ENCODE measurements around the gene FBXO3. TPM values are rescaled to one million over a fixed set of nuclear protein-coding genes. Genes with fewer than 3 reads are reported as not detected.

FBXO3 gene
- total RNA-seq, 1 experiment from 2014 or later: 18.9 TPM

- no peak overlapping the region for H2BK12ac ChIP-seq (ENCODE audit: insufficient read length, low read depth, low read length)
- H3K9me3 ChIP-seq (ENCODE audit: control insufficient read depth, low read depth, low read length): no peaks in the 10 kb centered on the region
- H3K4me1 Mint-ChIP-seq: peaks cover 39 to 42% of the 10 kb centered on the region in 2 experiments
- H3K27me3 Mint-ChIP-seq (ENCODE audit: low read depth): peaks cover 19% of the 10 kb centered on the region
- H3K4me1 ChIP-seq (ENCODE audit: insufficient read depth, low read length): peaks cover 1% of the 10 kb centered on the region; the same call in 1 of the 2 replicates
- DNase-seq: no peak
- no peak overlapping the region for H2BK15ac ChIP-seq (ENCODE audit: low read depth, low read length)
- H3K4me3 Mint-ChIP-seq: peak overlapping the region; percentile 78 to 81
- no peak overlapping the region for H3K23ac ChIP-seq (ENCODE audit: insufficient read length, low read depth, low read length)
- H3K27ac Mint-ChIP-seq: no peak overlapping the region
- no peak overlapping the region for H2AFZ ChIP-seq (ENCODE audit: low read length)
- H3K9ac ChIP-seq (ENCODE audit: extremely low read depth, insufficient read length, low read length): no peak overlapping the region
- H4K5ac ChIP-seq (ENCODE audit: insufficient read length, low read depth, low read length): no peak overlapping the region
- no peaks in the 10 kb centered on the region for H3K79me2 ChIP-seq (ENCODE audit: insufficient read depth, low read length)
- no CpG with 5 or more reads among the region's 25 CpGs for WGBS (ENCODE audit: extremely low coverage, insufficient read length, low lambda C conversion rate)
- no peak overlapping the region for H3K14ac ChIP-seq (ENCODE audit: insufficient read depth, low read length)
- no peak for TF ChIP-seq CTCF (conservative IDR thresholded peaks at IDR 0.05)
- no peak overlapping the region for H3K18ac ChIP-seq (ENCODE audit: insufficient read length, low read depth, low read length)
- no peak overlapping the region for H3K4ac ChIP-seq (ENCODE audit: low read depth, low read length)
- no peaks in the 10 kb centered on the region for H3K36me3 Mint-ChIP-seq (ENCODE audit: insufficient read depth in 1 of 3, low read depth in 3 of 3)
- H3K27me3 ChIP-seq (ENCODE audit: insufficient read depth, low read length): no peaks in the 10 kb centered on the region
- H2BK20ac ChIP-seq (ENCODE audit: low read depth, low read length, poor library complexity, severe bottlenecking): no peak overlapping the region
- H3K56ac ChIP-seq (ENCODE audit: insufficient read length, low read depth, low read length): no peak overlapping the region
- peaks cover 5% of the 10 kb centered on the region for H3K23me2 ChIP-seq (ENCODE audit: insufficient read length, low read depth, low read length, poor library complexity, severe bottlenecking)
- no peak overlapping the region for H3K27ac ChIP-seq (ENCODE audit: insufficient read length, low read depth, low read length)
- H3K4me2 ChIP-seq (ENCODE audit: insufficient read depth, insufficient read length, low read length): peak overlapping the region; percentile 43
- H2BK5ac ChIP-seq (ENCODE audit: insufficient read length, low read length): no peak overlapping the region
- H4K91ac ChIP-seq (ENCODE audit: insufficient read length, low read depth, low read length): no peak overlapping the region
- H2AK5ac ChIP-seq (ENCODE audit: insufficient read length, low read length): no peak overlapping the region
- H2BK120ac ChIP-seq (ENCODE audit: low read depth, low read length, poor library complexity, severe bottlenecking): no peak overlapping the region
- H3K9me3 Mint-ChIP-seq: no peaks in the 10 kb centered on the region
- H3K79me1 ChIP-seq (ENCODE audit: insufficient read depth, low read depth, low read length, poor library complexity, severe bottlenecking): no peaks in the 10 kb centered on the region
- no peaks in the 10 kb centered on the region for H4K20me1 ChIP-seq (ENCODE audit: control insufficient read depth, insufficient read depth, insufficient read length)
- H3T11ph ChIP-seq (ENCODE audit: low read length): no peak overlapping the region
- H4K8ac ChIP-seq (replicated peaks; ENCODE audit: insufficient read length, low read depth, low read length): no peak overlapping the region
Observed at GRCh38 chr11:33700063-33700501, 74.2 kb downstream of the FBXO3 start.

Measured in H9 (cell line).